ENCODE measurements around the gene FAM117A. TPM values are rescaled to one million over a fixed set of nuclear protein-coding genes. Genes with fewer than 3 reads are reported as not detected.

Gene FAM117A
- total and polyA plus RNA-seq, 2 of the 8 experiments (the other 6 are each of a cell fraction or from before 2014, with no cell fraction given), result 28.4 to 45.7 TPM

DNA sequence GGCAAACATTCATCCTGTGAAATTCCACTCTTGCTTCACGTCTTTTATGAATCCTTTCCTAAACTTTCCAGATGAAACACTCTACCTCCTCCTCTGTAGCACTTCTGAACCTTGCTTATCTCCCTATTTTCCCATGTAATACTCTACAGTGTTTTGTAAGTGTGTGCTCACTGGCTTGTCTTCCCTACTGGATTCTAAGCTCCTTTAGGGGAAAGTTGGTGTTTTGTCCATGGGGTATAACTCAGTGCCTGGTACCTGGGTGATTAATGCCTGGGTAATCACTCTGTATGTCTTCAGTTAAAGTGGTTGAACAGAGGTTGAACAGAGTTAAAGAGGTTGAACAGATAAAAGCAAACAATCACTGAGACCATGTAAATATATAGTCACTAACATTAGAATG is 20.7 kb upstream of the FAM117A start:
- no peak for FAIRE-seq

More for the DNA sequence above, 20.7 kb upstream of the FAM117A start:
- H2BK12ac ChIP-seq (ENCODE audit: low read depth, low read length), result no peak overlapping the region
- 82% methylated on average over 1 of the region's 1 CpG; no CpG with 5 or more reads in 1 of the 2 experiments for WGBS, 2 experiments (ENCODE audit: extremely low coverage in 1 of 2, insufficient coverage in 1 of 2, insufficient read length in 1 of 2, insufficient replicate concordance in 2 of 2, low coverage in 1 of 2, low lambda C conversion rate in 2 of 2, missing lambda C conversion rate in 1 of 2)
- H2AK5ac ChIP-seq (ENCODE audit: low read depth, low read length), result no peak overlapping the region
- ChIA-PET CTCF (ENCODE audit: partially characterized antibody) (no interaction called here), POLR2A (ENCODE audit: partially characterized antibody) (interaction anchor here (1.1 to 3.2 kb wide), 4 partner anchors 11 to 47 kb away, joined by 3 to 11 read pairs (median 6); partner anchors contain the start of gene FAM117A)
- no peak overlapping the region for H3K4me2 ChIP-seq (ENCODE audit: insufficient read depth in 1 of 2, low read depth in 2 of 2, low read length in 2 of 2)
- no peak overlapping the region for H3K4me3 ChIP-seq (ENCODE audit: extremely low read depth in 1 of 4, insufficient read depth in 2 of 4, low read depth in 3 of 4, low read length in 4 of 4)
- no peak overlapping the region for H3K27ac ChIP-seq (ENCODE audit: low read depth, low read length)
- H2AFZ ChIP-seq (ENCODE audit: low read length), result no peak overlapping the region
- no peak overlapping the region for H4K5ac ChIP-seq (ENCODE audit: insufficient read length, low read depth, low read length)
- H3K14ac ChIP-seq (ENCODE audit: insufficient read length), result no peak overlapping the region
- peaks cover 0 to 3% (median 0%) of the 10 kb centered on the region in 4 experiments; a peak in 2 of 7 replicates for H3K27me3 ChIP-seq (replicated peaks in 1 of 4; ENCODE audit: control insufficient read depth in 3 of 4, extremely low read depth in 1 of 4, insufficient read depth in 3 of 4, low read length in 3 of 4)
- H3K23me2 ChIP-seq (ENCODE audit: low read depth, low read length), result peaks cover 5% of the 10 kb centered on the region; the same call in 1 of the 2 replicates
- no peak overlapping the region for H2BK120ac ChIP-seq (replicated peaks; ENCODE audit: low read depth, low read length)
- H3K79me2 ChIP-seq (ENCODE audit: control insufficient read depth in 1 of 2, insufficient read depth in 2 of 2, low read length in 2 of 2), result peaks cover 2 to 4% of the 10 kb centered on the region in 2 experiments; a peak in 3 of 4 replicates
- no peaks in the 10 kb centered on the region for H3K9me3 ChIP-seq (ENCODE audit: insufficient read depth in 2 of 2, low read depth in 1 of 2, low read length in 1 of 2)
- H4K20me1 ChIP-seq (replicated peaks in 1 of 2; ENCODE audit: control insufficient read depth in 1 of 2, insufficient read depth in 2 of 2, low read length in 2 of 2), result peaks cover 0 to 4% of the 10 kb centered on the region in 2 experiments
- H3K4me1 ChIP-seq (replicated peaks in 1 of 4; ENCODE audit: control insufficient read depth in 3 of 4, insufficient read depth in 4 of 4, low read length in 3 of 4), result peaks cover 0 to 7% (median under 1%) of the 10 kb centered on the region in 4 experiments; a peak in 3 of 7 replicates
- H3K79me1 ChIP-seq (ENCODE audit: low read depth, low read length), result no peaks in the 10 kb centered on the region; the same call in none of the 2 replicates
- DNase-seq (ENCODE audit: low read depth in 1 of 2, low spot score in 2 of 2), result no peak
- no peak overlapping the region for H3K56ac ChIP-seq (replicated peaks; ENCODE audit: insufficient read length, low read depth, low read length)
- H2BK20ac ChIP-seq (ENCODE audit: low read length), result no peak overlapping the region
- no peak overlapping the region for H3K9ac ChIP-seq (replicated peaks in 1 of 4; ENCODE audit: extremely low read depth in 1 of 4, low read depth in 3 of 4, low read length in 3 of 4)
- H3K36me3 ChIP-seq (ENCODE audit: control insufficient read depth in 2 of 4, insufficient read depth in 4 of 4, low read length in 3 of 4), result peaks cover 0 to 1% (median 0%) of the 10 kb centered on the region in 4 experiments; a peak in 2 of 8 replicates
- no peak overlapping the region for H2BK15ac ChIP-seq (ENCODE audit: low read length)
- H3K23ac ChIP-seq (ENCODE audit: insufficient read length), result no peak overlapping the region
- no peak overlapping the region for H4K91ac ChIP-seq (replicated peaks; ENCODE audit: insufficient read length, low read length)
- H4K8ac ChIP-seq (ENCODE audit: extremely low read depth, insufficient read depth, low read length), result no peak overlapping the region
- H2BK5ac ChIP-seq (ENCODE audit: low read depth, low read length), result no peak overlapping the region
- TF ChIP-seq EP300 (IDR thresholded peaks at IDR 0.05; ENCODE audit: borderline replicate concordance in 1 of 2, low read depth in 2 of 2, low read length in 2 of 2) (no peak), RBBP5 (IDR thresholded peaks at IDR 0.05; ENCODE audit: borderline replicate concordance, low read depth, low read length) (no peak), HDAC6 (IDR thresholded peaks at IDR 0.05; ENCODE audit: low read depth, low read length) (no peak), MAFK (IDR thresholded peaks at IDR 0.05; ENCODE audit: low read depth, low read length) (no peak), CHD2 (IDR thresholded peaks at IDR 0.05; ENCODE audit: low read length) (no peak), TCF12 (IDR thresholded peaks at IDR 0.05; ENCODE audit: low read depth, low read length) (no peak), CEBPB (IDR thresholded peaks at IDR 0.05; ENCODE audit: low read depth, low read length) (no peak)
- no peak overlapping the region for H3K18ac ChIP-seq (ENCODE audit: extremely low read depth, low read length)
- H3K4ac ChIP-seq (replicated peaks; ENCODE audit: insufficient read length, low read depth, low read length), result no peak overlapping the region

All from H1 (cell line).